HG03066 (cell line): ENCODE results near the gene ASPG.

Experiments used
- ATAC-seq: cut with Tn5 transposase; IDR thresholded peaks from one replicate; pipeline ENCODE4 v1.9.1; 2021; ENCODE audit warnings: low read depth; ENCODE audit not compliant: unreplicated experiment

Gene ASPG

GRCh38 chr14:104073764-104074163 lies 11.7 kb upstream of the ASPG start:
- no peak for ATAC-seq

- no peak for ATAC-seq
These were observed 9.9 kb upstream of the ASPG start for GRCh38 chr14:104075530-104076151.

GRCh38 chr14:104076743-104077142 lies 8.8 kb upstream of the ASPG start:
- no peak for ATAC-seq

- peak; percentile 79 for ATAC-seq
These were observed 7.5 kb upstream of the ASPG start for GRCh38 chr14:104078031-104078455.

- no peak for ATAC-seq
These were observed 4.9 kb upstream of the ASPG start for GRCh38 chr14:104080376-104081260.

GRCh38 chr14:104081261-104081835 lies 4.2 kb upstream of the ASPG start:
- ATAC-seq: no peak

GRCh38 chr14:104081951-104082464 lies 3.5 kb upstream of the ASPG start:
- no peak for ATAC-seq

- no peak for ATAC-seq
These were observed 2.7 kb upstream of the ASPG start for GRCh38 chr14:104082807-104083206.

- no peak for ATAC-seq
These were observed 1.1 kb upstream of the ASPG start for GRCh38 chr14:104084251-104085002.

- no peak for ATAC-seq
These were observed 345 bp downstream of the ASPG start for GRCh38 chr14:104085889-104086201.

GRCh38 chr14:104086210-104086660 lies 735 bp downstream of the ASPG start:
- no peak for ATAC-seq

- ATAC-seq: no peak
These were observed 1.4 kb downstream of the ASPG start for GRCh38 chr14:104086661-104087461.

- ATAC-seq: no peak
These were observed 2.0 kb downstream of the ASPG start for GRCh38 chr14:104087505-104087904.

- no peak for ATAC-seq
These were observed 2.7 kb downstream of the ASPG start for GRCh38 chr14:104087981-104088850.

GRCh38 chr14:104090071-104090748 lies 4.7 kb downstream of the ASPG start:
- ATAC-seq: no peak

- ATAC-seq: no peak
These were observed 5.8 kb downstream of the ASPG start for GRCh38 chr14:104091061-104091926.

- no peak for ATAC-seq
These were observed 6.6 kb downstream of the ASPG start for GRCh38 chr14:104091927-104092771.
